AG04450 (cell line): Measurements from ENCODE around the gene ST3GAL5. TPM values are rescaled to one million over a fixed set of nuclear protein-coding genes. Genes with fewer than 3 reads are reported as not detected.

Experiments used
- CTCF ChIA-PET: fragments of 300-600, 350-600 bp; formaldehyde crosslinking; extraction: SDS; loops from one replicate; lab custom pipeline; 2022; ENCODE audit warnings: antibody characterized with exemption, inconsistent platforms; lab: Charles Lee
- POLR2A ChIA-PET: fragments of 350-600 bp; formaldehyde crosslinking; extraction: SDS; loops from one replicate; lab custom pipeline; 2021; ENCODE audit warnings: antibody characterized with exemption, inconsistent platforms; lab: Yijun Ruan, JAX
- DNase-seq: peaks from one replicate; pipeline ENCODE4 v3.0.0-alpha.2; 2011; ENCODE audit warnings: low read depth, low spot score
- H3K27ac ChIP-seq: one replicate; pipeline ENCODE4 v1.5.1; 2012; ENCODE audit warnings: low read depth, low read length, control low read depth
- H3K27me3 ChIP-seq: one replicate; pipeline ENCODE4 v1.6.0; 2012; ENCODE audit warnings: low read length; ENCODE audit not compliant: control insufficient read depth, insufficient read depth
- H3K4me3 ChIP-seq: 2 replicates; pipeline ENCODE4 v1.5.1; 2011; ENCODE audit warnings: mild to moderate bottlenecking, low read depth, low read length, control low read depth
- H3K9me3 ChIP-seq: 2 replicates; pipeline ENCODE4 v1.5.1; 2012; ENCODE audit warnings: low read length; ENCODE audit not compliant: control insufficient read depth, insufficient read depth
- CTCF ChIP-seq: IDR thresholded peaks from 2 replicates; pipeline ENCODE4 v1.5.1; 2011; ENCODE audit warnings: low read depth, low read length, control low read depth, inconsistent platforms
- polyA plus RNA-seq: library from polyadenylated mRNA; depleted of rRNA; stranded (reverse); fragments of >200 nt; gene quantifications from 2 replicates; pipeline ENCODE4 v1.2.3, GENCODE V29; 2011

ST3GAL5 gene
- polyA plus RNA-seq, 1 experiment, result 26.8 TPM

GRCh38 chr2:85917887-85918795 is 29.4 kb upstream of the ST3GAL5 start:
- CTCF ChIA-PET, result no interaction called here
- no peak for TF ChIP-seq CTCF
- POLR2A ChIA-PET, result no interaction called here

GRCh38 chr2:85915606-85916303 is 27.0 kb upstream of the ST3GAL5 start:
- Histone ChIP-seq H3K27me3 (no peaks in the 10 kb centered on the region), H3K27ac (no peak overlapping the region), H3K9me3 (no peaks in the 10 kb centered on the region), H3K4me3 (no peak overlapping the region)
- TF ChIP-seq CTCF, result no peak
- ChIA-PET POLR2A (interaction anchor here (1.5 kb wide), 1 partner anchor 29 kb away, joined by 3 read pairs; no protein-coding TSS in a partner anchor), CTCF (interaction anchor here (1.0 kb wide), 1 partner anchor 27 kb away, joined by 4 read pairs; no protein-coding TSS in a partner anchor)
- no peak for DNase-seq

More at GRCh38 chr2:85917887-85918795, 29.4 kb upstream of the ST3GAL5 start:
- Histone ChIP-seq H3K9me3 (no peaks in the 10 kb centered on the region), H3K4me3 (no peak overlapping the region), H3K27ac (no peak overlapping the region), H3K27me3 (no peaks in the 10 kb centered on the region)
- DNase-seq, result no peak

GRCh38 chr2:85914922-85915321 is 26.1 kb upstream of the ST3GAL5 start:
- no peak overlapping the region for H3K4me3 ChIP-seq
- no peaks in the 10 kb centered on the region for H3K9me3 ChIP-seq
- no peak for DNase-seq
- no peak for TF ChIP-seq CTCF
- ChIA-PET POLR2A (interaction anchor here (1.5 kb wide), 1 partner anchor 28 kb away, joined by 3 read pairs; no protein-coding TSS in a partner anchor), CTCF (no interaction called here)
- no peaks in the 10 kb centered on the region for H3K27me3 ChIP-seq
- H3K27ac ChIP-seq, result no peak overlapping the region

GRCh38 chr2:85913884-85914881 is 25.4 kb upstream of the ST3GAL5 start:
- Histone ChIP-seq H3K27ac (no peak overlapping the region), H3K4me3 (no peak overlapping the region), H3K27me3 (no peaks in the 10 kb centered on the region), H3K9me3 (no peaks in the 10 kb centered on the region)
- CTCF ChIA-PET, result interaction anchor here (1.2 kb wide), 1 partner anchor 25 kb away, joined by 4 read pairs; the partner anchor contains the start of gene ST3GAL5
- POLR2A ChIA-PET, result interaction anchor here (0.6 kb wide), 1 partner anchor 121 kb away, joined by 3 read pairs; no protein-coding TSS in a partner anchor
- DNase-seq, result no peak
- TF ChIP-seq CTCF, result no peak
